HL-60 (cell line): Measurements from ENCODE around the gene SEC14L1.

Experiments
- DNase-seq, 2 experiments: peaks; one replicate each; pipeline ENCODE4 v3.0.0-alpha.2; 2010 to 2020; ENCODE audit warnings: low read depth in 1 of 2, low spot score in 1 of 2
- H3K27ac ChIP-seq: fragments of 250-450 bp; sonication (Bioruptor Pico); replicated peaks from 2 replicates; pipeline ENCODE4 v1.5.1; 2020; ENCODE audit warnings: mild to moderate bottlenecking, moderate library complexity
- H3K27me3 ChIP-seq: fragments of 250-450 bp; sonication (Bioruptor Pico); 2 replicates; pipeline ENCODE4 v1.5.1; 2021; ENCODE audit warnings: mild to moderate bottlenecking, moderate library complexity; ENCODE audit not compliant: insufficient read depth, poor library complexity, severe bottlenecking
- H3K4me3 ChIP-seq: replicated peaks from 2 replicates; pipeline ENCODE4 v1.5.1; 2011; ENCODE audit warnings: mild to moderate bottlenecking, control low read depth, low read length; ENCODE audit not compliant: insufficient read depth
- GABPA ChIP-seq: IDR thresholded peaks from 2 replicates; pipeline ENCODE4 v1.6.1; 2012; ENCODE audit warnings: low read depth
- POLR2AphosphoS5 ChIP-seq: IDR thresholded peaks from 2 replicates; pipeline ENCODE4 v1.6.1; 2012; ENCODE audit warnings: low read depth
- SPI1 ChIP-seq: IDR thresholded peaks from 2 replicates; pipeline ENCODE4 v1.6.1; 2012; ENCODE audit warnings: low read depth, mild to moderate bottlenecking, borderline replicate concordance
- TF ChIP-seq, protein P1 (sequence below): IDR thresholded peaks from 2 replicates; pipeline ENCODE4 v1.6.1; 2012; ENCODE audit warnings: low read depth; ENCODE audit not compliant: insufficient replicate concordance
- TF ChIP-seq, protein P2 (sequence below): IDR thresholded peaks from one replicate; pipeline ENCODE4 v1.5.1; 2011; ENCODE audit warnings: low read length, control low read depth, inconsistent platforms; ENCODE audit not compliant: insufficient read depth

The SEC14L1 gene

DNA sequence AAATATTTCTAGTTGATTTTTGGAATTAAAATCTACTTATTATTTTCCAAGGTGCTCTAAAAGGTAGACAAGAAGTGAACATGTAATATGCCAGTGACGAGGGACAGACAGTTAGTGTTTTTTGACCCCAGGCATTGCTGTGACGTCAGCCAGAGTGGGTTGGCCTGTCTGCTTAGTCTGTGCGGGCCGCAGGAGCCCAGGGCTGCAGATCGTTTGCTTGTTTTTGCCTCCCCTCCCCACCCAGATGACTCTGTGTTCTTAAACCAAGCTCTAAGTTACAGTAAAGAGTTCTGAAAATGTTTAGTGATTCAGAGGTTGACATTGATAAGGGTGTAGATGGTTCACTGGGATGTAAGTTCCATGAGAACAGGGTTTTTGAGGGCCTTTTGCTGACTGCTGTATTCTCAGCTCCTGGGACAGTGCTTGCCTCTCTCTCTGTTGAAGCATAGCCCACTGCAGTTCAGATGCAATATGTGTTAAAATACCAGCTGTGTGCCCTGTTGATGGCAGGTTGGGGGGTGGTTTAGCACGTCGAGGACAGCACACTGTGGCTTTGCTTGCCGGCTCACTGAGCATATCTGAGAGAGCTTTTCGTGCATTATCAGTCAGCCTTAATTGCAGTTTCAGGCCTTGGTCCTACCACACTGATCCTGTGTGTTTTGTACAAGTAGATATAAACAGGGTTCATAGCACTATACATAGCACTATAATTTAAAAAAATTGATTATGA is 64.8 kb downstream of the SEC14L1 start:
- H3K27me3 ChIP-seq: no peaks in the 10 kb centered on the region
- no peak for DNase-seq
- no peak overlapping the region for H3K27ac ChIP-seq
- H3K4me3 ChIP-seq: no peak overlapping the region
- TF ChIP-seq, protein P1, sequence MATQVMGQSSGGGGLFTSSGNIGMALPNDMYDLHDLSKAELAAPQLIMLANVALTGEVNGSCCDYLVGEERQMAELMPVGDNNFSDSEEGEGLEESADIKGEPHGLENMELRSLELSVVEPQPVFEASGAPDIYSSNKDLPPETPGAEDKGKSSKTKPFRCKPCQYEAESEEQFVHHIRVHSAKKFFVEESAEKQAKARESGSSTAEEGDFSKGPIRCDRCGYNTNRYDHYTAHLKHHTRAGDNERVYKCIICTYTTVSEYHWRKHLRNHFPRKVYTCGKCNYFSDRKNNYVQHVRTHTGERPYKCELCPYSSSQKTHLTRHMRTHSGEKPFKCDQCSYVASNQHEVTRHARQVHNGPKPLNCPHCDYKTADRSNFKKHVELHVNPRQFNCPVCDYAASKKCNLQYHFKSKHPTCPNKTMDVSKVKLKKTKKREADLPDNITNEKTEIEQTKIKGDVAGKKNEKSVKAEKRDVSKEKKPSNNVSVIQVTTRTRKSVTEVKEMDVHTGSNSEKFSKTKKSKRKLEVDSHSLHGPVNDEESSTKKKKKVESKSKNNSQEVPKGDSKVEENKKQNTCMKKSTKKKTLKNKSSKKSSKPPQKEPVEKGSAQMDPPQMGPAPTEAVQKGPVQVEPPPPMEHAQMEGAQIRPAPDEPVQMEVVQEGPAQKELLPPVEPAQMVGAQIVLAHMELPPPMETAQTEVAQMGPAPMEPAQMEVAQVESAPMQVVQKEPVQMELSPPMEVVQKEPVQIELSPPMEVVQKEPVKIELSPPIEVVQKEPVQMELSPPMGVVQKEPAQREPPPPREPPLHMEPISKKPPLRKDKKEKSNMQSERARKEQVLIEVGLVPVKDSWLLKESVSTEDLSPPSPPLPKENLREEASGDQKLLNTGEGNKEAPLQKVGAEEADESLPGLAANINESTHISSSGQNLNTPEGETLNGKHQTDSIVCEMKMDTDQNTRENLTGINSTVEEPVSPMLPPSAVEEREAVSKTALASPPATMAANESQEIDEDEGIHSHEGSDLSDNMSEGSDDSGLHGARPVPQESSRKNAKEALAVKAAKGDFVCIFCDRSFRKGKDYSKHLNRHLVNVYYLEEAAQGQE: no peak
- TF ChIP-seq, protein P2, sequence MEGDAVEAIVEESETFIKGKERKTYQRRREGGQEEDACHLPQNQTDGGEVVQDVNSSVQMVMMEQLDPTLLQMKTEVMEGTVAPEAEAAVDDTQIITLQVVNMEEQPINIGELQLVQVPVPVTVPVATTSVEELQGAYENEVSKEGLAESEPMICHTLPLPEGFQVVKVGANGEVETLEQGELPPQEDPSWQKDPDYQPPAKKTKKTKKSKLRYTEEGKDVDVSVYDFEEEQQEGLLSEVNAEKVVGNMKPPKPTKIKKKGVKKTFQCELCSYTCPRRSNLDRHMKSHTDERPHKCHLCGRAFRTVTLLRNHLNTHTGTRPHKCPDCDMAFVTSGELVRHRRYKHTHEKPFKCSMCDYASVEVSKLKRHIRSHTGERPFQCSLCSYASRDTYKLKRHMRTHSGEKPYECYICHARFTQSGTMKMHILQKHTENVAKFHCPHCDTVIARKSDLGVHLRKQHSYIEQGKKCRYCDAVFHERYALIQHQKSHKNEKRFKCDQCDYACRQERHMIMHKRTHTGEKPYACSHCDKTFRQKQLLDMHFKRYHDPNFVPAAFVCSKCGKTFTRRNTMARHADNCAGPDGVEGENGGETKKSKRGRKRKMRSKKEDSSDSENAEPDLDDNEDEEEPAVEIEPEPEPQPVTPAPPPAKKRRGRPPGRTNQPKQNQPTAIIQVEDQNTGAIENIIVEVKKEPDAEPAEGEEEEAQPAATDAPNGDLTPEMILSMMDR: no peak
- TF ChIP-seq GABPA: no peak
- no peak for TF ChIP-seq SPI1
- no peak for TF ChIP-seq POLR2AphosphoS5

DNA sequence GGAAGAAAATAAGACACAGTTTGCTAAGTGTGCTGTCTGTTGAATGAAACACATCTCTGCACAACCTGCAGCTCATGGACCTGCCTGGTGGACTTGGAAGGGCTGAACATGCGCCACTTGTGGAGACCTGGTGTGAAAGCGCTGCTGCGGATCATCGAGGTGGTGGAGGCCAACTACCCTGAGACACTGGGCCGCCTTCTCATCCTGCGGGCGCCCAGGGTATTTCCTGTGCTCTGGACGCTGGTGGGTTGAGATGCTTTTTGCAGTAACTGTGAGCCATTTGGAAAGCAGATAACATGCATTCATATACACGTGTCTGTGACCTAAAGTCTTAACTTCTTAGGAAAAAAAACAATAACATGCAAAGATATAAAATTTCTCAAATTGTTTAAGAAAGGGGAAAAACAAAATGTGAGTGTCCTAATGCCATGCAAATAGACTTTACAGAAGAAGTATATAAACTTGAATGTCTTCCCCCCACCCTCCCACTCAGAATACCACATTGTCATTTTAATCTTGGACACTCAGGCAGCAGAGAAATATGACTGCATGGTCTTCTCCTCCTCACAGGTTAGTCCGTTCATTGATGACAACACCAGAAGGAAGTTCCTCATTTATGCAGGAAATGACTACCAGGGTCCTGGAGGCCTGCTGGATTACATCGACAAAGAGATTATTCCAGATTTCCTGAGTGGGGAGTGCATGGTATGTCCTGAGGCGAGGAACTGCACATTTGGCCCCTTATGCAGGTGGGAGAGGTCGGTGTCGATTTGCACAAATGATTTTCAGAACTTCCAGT is 65.6 kb downstream of the SEC14L1 start:
- peak in 1 of 2 experiments; percentile 66 for DNase-seq

DNA sequence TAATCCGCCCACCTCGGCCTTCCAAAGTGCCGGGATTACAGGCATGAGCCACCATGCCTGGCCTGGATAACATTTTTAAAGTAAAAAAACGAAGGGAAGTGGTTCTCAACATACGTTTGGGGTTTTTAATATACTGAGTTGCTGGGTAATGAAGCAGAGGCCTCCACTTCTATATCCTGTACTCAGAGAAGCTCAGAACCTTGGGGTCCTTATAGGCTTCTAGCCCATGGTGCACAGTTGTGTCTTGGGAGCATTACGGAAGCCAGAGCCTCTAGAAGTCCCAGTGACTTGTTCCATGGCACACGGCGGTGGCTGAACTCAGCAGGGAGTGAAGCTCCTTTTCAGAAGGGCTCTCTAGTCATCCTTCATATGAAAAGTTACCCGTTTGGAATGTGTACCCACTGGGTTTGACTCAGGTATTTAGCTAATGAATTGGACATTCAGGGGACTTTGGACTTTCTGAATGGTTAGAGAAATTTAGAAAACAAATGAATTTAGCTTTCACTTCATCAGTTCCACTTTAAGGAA is 67.0 kb downstream of the SEC14L1 start:
- no peaks in the 10 kb centered on the region for H3K27me3 ChIP-seq
- DNase-seq: no peak
- no peak overlapping the region for H3K27ac ChIP-seq
- no peak overlapping the region for H3K4me3 ChIP-seq
- TF ChIP-seq, protein P1: no peak
- TF ChIP-seq GABPA (no peak), SPI1 (no peak), POLR2AphosphoS5 (no peak)
- TF ChIP-seq, protein P2: no peak

More for the DNA sequence above, 65.6 kb downstream of the SEC14L1 start:
- Histone ChIP-seq H3K27ac (peak overlapping the region; percentile 35; the same call in 1 of the 2 replicates), H3K4me3 (no peak overlapping the region), H3K27me3 (no peaks in the 10 kb centered on the region)
- TF ChIP-seq POLR2AphosphoS5 (no peak), GABPA (no peak), SPI1 (peak; percentile 43; the same call in 1 of the 2 replicates)
- TF ChIP-seq, protein P1: no peak
- TF ChIP-seq, protein P2: no peak
